Adrenal gland (tissue), 12 donors: Measurements from ENCODE around the gene ATOH8. TPM values are rescaled to one million over a fixed set of nuclear protein-coding genes. Genes with fewer than 3 reads are reported as not detected.

Experiments
- DNase-seq, 7 donors: peaks; one replicate each; pipeline ENCODE4 v3.0.0-alpha.2; 2019 to 2020
- H3K27ac ChIP-seq, 5 donors: fragments of 200-600 bp; sonication (generic) in 4 of 5; 1 replicate in 3 of 5; 2 replicates in 2 of 5; pipeline versions ENCODE4 v1.5.1 to v1.8.0; 2016 to 2020; ENCODE audit warnings: mild to moderate bottlenecking in 1 of 5
- H3K27me3 ChIP-seq: fragments of 200-600 bp; 2 replicates; pipeline ENCODE4 v1.8.0; 2021
- H3K36me3 ChIP-seq, 2 donors: fragments of 200-600 bp; replicated peaks in 1 of 2; 1 replicate in 1 of 2; 2 replicates in 1 of 2; pipeline versions ENCODE4 v1.5.1 to v1.8.0; 2018 to 2022
- H3K4me1 ChIP-seq, 2 donors: fragments of 200-600 bp; replicated peaks in 1 of 2; 1 replicate in 1 of 2; 2 replicates in 1 of 2; pipeline versions ENCODE4 v1.5.1 to v1.8.0; 2018 to 2021
- H3K4me3 ChIP-seq, 4 donors: fragments of 200-600 bp; sonication (generic) in 3 of 4; one replicate each; pipeline ENCODE4 v1.5.1; 2016 to 2018
- H3K9me3 ChIP-seq, 3 donors: fragments of 200-600 bp; sonication (generic) in 1 of 3; replicated peaks in 1 of 3; 1 replicate in 2 of 3; 2 replicates in 1 of 3; pipeline versions ENCODE4 v1.5.1 to v1.8.0; 2016 to 2021
- CTCF ChIP-seq, 6 experiments: fragments of 450-650 bp in 4 of 6; fragments of 200-600 bp in 2 of 6; sonication (generic) in 1 of 6; IDR thresholded peaks; 1 replicate in 5 of 6; 2 replicates in 1 of 6; pipeline versions ENCODE4 v1.5.1 to v1.8.0; 2016 to 2021; ENCODE audit warnings: antibody characterized with exemption in 6 of 6, mild to moderate bottlenecking in 2 of 6, moderate library complexity in 1 of 6
- POLR2A ChIP-seq, 2 donors: fragments of 450-650 bp; IDR thresholded peaks; one replicate each; pipeline ENCODE4 v1.6.1; 2017; ENCODE audit warnings: antibody characterized with exemption in 2 of 2, mild to moderate bottlenecking in 2 of 2, moderate library complexity in 1 of 2
- WGBS, 4 donors: extraction: QIAGEN DNeasy Blood & Tissue Kit in 2 of 4; methylation state at CpG; one replicate each; pipeline versions ENCODE4 v1.1.5 to v1.1.7; 2013 to 2017; 5-methylcytosine and 5-hydroxymethylcytosine counted together
- intact Hi-C, 2 donors: fragments of 100-400 bp; cut with DNase I; formaldehyde crosslinking; loops; one replicate each; pipeline versions ENCODE4 v1.14.1 to v1.15.0; 2022 to 2023
- polyA plus RNA-seq, 3 donors: library from polyadenylated mRNA; stranded (reverse); fragments of 200-250 nt in 2 of 3; fragments of 350-450 nt in 1 of 3; fragmentation: Illumina TruSeq in 1 of 3; extraction: RNeasy Lipid Tissue Mini Kit (QIAGEN cat#74804) in 1 of 3; gene quantifications; one replicate each; pipeline ENCODE4 v1.2.3, GENCODE V29; 2013 to 2014
- total RNA-seq, 9 donors: library from RNA; depleted of rRNA in 4 of 9; stranded (reverse); fragments of >200 nt in 4 of 9; fragments of 120-200 nt in 1 of 9; fragmentation: NEBNext Ultra II Directional in 1 of 9; extraction: Animal tissue kit (Norgen Biotek cat#: 25700) in 1 of 9; gene quantifications; one replicate each; pipeline versions ENCODE4 v1.1.0 to v1.2.4, GENCODE V29; 2013 to 2023
- donor health status: healthy with polysubstance abuse.
- donor health status: Bipolar disorder and iron deficiency.
- donor health status: DM: yes; HTN: yes; CAD: no.
- donor health status: DM: no; HTN: no; CAD: no.
- donor health status: DM: no; HTN: no; CAD: no.
- donor health status: DM: yes; HTN: yes; CAD: no.

ATOH8 gene
- total and polyA plus RNA-seq, 12 donors, result 0.88 to 44.0 (median 6.0) TPM

- H3K27me3 ChIP-seq, result no peaks in the 10 kb centered on the region
- DNase-seq, result peak in 1 of 7 donors; percentile 16
- intact Hi-C loops, result loop anchor here in 1 of 2 donors (10.0 kb wide), 1 partner anchor 62 kb away; the partner anchor contains the start of gene ST3GAL5
- H3K36me3 ChIP-seq, result no peaks in the 10 kb centered on the region
- no peaks in the 10 kb centered on the region for H3K9me3 ChIP-seq
- no peak overlapping the region for H3K4me3 ChIP-seq
- TF ChIP-seq POLR2A (IDR thresholded peaks at IDR 0.05) (no peak), CTCF (IDR thresholded peaks at IDR 0.05) (no peak)
- no peak overlapping the region for H3K27ac ChIP-seq
- peaks cover 0 to 3% of the 10 kb centered on the region in 2 donors for H3K4me1 ChIP-seq
- 80 to 88% (median 84%) methylated on average over 5 of the region's 5 CpGs for WGBS, 4 donors
Measured at GRCh38 chr2:85822766-85823165, 69.0 kb downstream of the ATOH8 start.

- TF ChIP-seq POLR2A (IDR thresholded peaks at IDR 0.05) (no peak), CTCF (IDR thresholded peaks at IDR 0.05) (no peak)
- WGBS, 4 donors, result 50 to 100% (median 75%) methylated on average over 1 to 2 of the region's 2 CpGs; no CpG with 5 or more reads in 1 of the 4 donors
- H3K4me1 ChIP-seq, result peaks cover 0 to 3% of the 10 kb centered on the region in 2 donors
- DNase-seq, result peak in 1 of 7 donors; percentile 18
- intact Hi-C loops, result loop anchor here in 1 of 2 donors (10.0 kb wide), 1 partner anchor 61 kb away; the partner anchor contains the start of gene ST3GAL5
- no peak overlapping the region for H3K4me3 ChIP-seq
- H3K9me3 ChIP-seq, result no peaks in the 10 kb centered on the region
- no peaks in the 10 kb centered on the region for H3K36me3 ChIP-seq
- no peaks in the 10 kb centered on the region for H3K27me3 ChIP-seq
- no peak overlapping the region for H3K27ac ChIP-seq
Measured at GRCh38 chr2:85823951-85824350, 70.2 kb downstream of the ATOH8 start.

- Histone ChIP-seq H3K4me3 (peak overlapping the region in 1 of 4 donors; percentile 49), H3K9me3 (no peaks in the 10 kb centered on the region), H3K36me3 (no peaks in the 10 kb centered on the region), H3K27me3 (no peaks in the 10 kb centered on the region), H3K27ac (no peak overlapping the region), H3K4me1 (peaks cover 0 to 3% of the 10 kb centered on the region in 2 donors)
- 22 to 33% (median 27%) methylated on average over 17 to 20 of the region's 20 CpGs for WGBS, 4 donors
- intact Hi-C loops, result loop anchor here (2.0 to 10.0 kb wide), 3 partner anchors 58 to 252 kb away; partner anchors contain the start of gene ST3GAL5 (in 1 of the 2)
- DNase-seq, result peak; percentile 64 to 93 (median 84)
- TF ChIP-seq POLR2A (IDR thresholded peaks at IDR 0.05), result no peak
- TF ChIP-seq CTCF (IDR thresholded peaks at IDR 0.05), result peak; percentile 85 to 98 (median 94)
Measured at GRCh38 chr2:85826990-85827878, 73.4 kb downstream of the ATOH8 start.

GRCh38 chr2:85827879-85828569 lies 74.2 kb downstream of the ATOH8 start:
- peaks cover 0 to 3% of the 10 kb centered on the region in 2 donors for H3K4me1 ChIP-seq
- no peaks in the 10 kb centered on the region for H3K27me3 ChIP-seq
- H3K27ac ChIP-seq, result no peak overlapping the region
- no peaks in the 10 kb centered on the region for H3K9me3 ChIP-seq
- 77 to 80% (median 78%) methylated on average over 18 of the region's 18 CpGs for WGBS, 4 donors
- intact Hi-C loops, result loop anchor here (2.0 to 10.0 kb wide), 3 partner anchors 57 to 251 kb away; partner anchors contain the start of gene ST3GAL5 (in 1 of the 2)
- peak in 1 of 7 donors; percentile 19 for DNase-seq
- TF ChIP-seq POLR2A (IDR thresholded peaks at IDR 0.05) (no peak), CTCF (IDR thresholded peaks at IDR 0.05) (no peak)
- H3K4me3 ChIP-seq, result peak overlapping the region in 1 of 4 donors; percentile 49
- no peaks in the 10 kb centered on the region for H3K36me3 ChIP-seq
